ENCODE results near the gene SPDYE6. TPM values are rescaled to one million over a fixed set of nuclear protein-coding genes. Genes with fewer than 3 reads are reported as not detected.
"Not testable (repeated sequence)": the region's sequence is repeated elsewhere in the genome, so short reads cannot be mapped to it uniquely, and the experiment has no call there.

Gene SPDYE6
- total RNA-seq: not detected

GRCh38 chr7:102356344-102356743, at the start of gene SPDYE6:
Gene SPDYE6, minus strand, starts transcription at chr7:102356444. Its CDS starts 421 bp downstream, at chr7:102356023.
- H3K4me1 Mint-ChIP-seq (ENCODE audit: low read depth); H3K4me3 Mint-ChIP-seq; H3K27me3 Mint-ChIP-seq (ENCODE audit: low read depth); DNase-seq; H3K27ac Mint-ChIP-seq; H3K36me3 Mint-ChIP-seq (ENCODE audit: low read depth); H3K9me3 Mint-ChIP-seq; CTCF ChIA-PET; intact Hi-C loops (cut with micrococcal nuclease): not testable (repeated sequence)

- H3K4me3 Mint-ChIP-seq; H3K27ac Mint-ChIP-seq; H3K9me3 Mint-ChIP-seq; H3K27me3 Mint-ChIP-seq (ENCODE audit: low read depth); DNase-seq; H3K4me1 Mint-ChIP-seq (ENCODE audit: low read depth): not testable (repeated sequence)
- CTCF ChIA-PET: interaction anchor here (0.6 to 3.9 kb wide), 12 partner anchors 8 to 99 kb away, joined by 3 to 16 read pairs (median 7); partner anchors contain the start of gene PRKRIP1
- peaks cover 34% of the 10 kb centered on the region for H3K36me3 Mint-ChIP-seq (ENCODE audit: low read depth)
- intact Hi-C loops (cut with micrococcal nuclease): loop anchor here (1.0 kb wide), 2 partner anchors 45 to 59 kb away; partner anchors contain the start of genes ALKBH4 and LRWD1
These were observed 48.6 kb upstream of the SPDYE6 start for GRCh38 chr7:102404862-102405188.

GRCh38 chr7:102404005-102404861, 48.0 kb upstream of the SPDYE6 start:
- Mint-ChIP-seq H3K4me3 (no peak overlapping the region), H3K9me3 (no peaks in the 10 kb centered on the region)

GRCh38 chr7:102403563-102403962, 47.3 kb upstream of the SPDYE6 start:
- no peak overlapping the region for H3K27ac Mint-ChIP-seq
- no peaks in the 10 kb centered on the region for H3K27me3 Mint-ChIP-seq (ENCODE audit: low read depth)
- H3K36me3 Mint-ChIP-seq (ENCODE audit: low read depth): peaks cover 29% of the 10 kb centered on the region
- H3K9me3 Mint-ChIP-seq: no peaks in the 10 kb centered on the region
- peaks cover 4% of the 10 kb centered on the region for H3K4me1 Mint-ChIP-seq (ENCODE audit: low read depth)
- intact Hi-C loops (cut with micrococcal nuclease): no loop called here
- CTCF ChIA-PET: interaction anchor here (1.2 to 3.3 kb wide), 4 partner anchors 9 to 46 kb away, joined by 4 to 16 read pairs (median 8); no protein-coding TSS in a partner anchor
- H3K4me3 Mint-ChIP-seq: no peak overlapping the region
- no peak for DNase-seq

More at GRCh38 chr7:102404005-102404861, 48.0 kb upstream of the SPDYE6 start:
- H3K36me3 Mint-ChIP-seq (ENCODE audit: low read depth): peaks cover 32% of the 10 kb centered on the region
- CTCF ChIA-PET: interaction anchor here (0.6 to 3.9 kb wide), 13 partner anchors 8 to 76 kb away, joined by 3 to 16 read pairs (median 7); partner anchors contain the start of gene PRKRIP1
- peaks cover 4% of the 10 kb centered on the region for H3K4me1 Mint-ChIP-seq (ENCODE audit: low read depth)
- DNase-seq: peak; percentile 51
- intact Hi-C loops (cut with micrococcal nuclease): loop anchor here (1.0 kb wide), 2 partner anchors 46 to 60 kb away; partner anchors contain the start of genes ALKBH4 and LRWD1
- no peaks in the 10 kb centered on the region for H3K27me3 Mint-ChIP-seq (ENCODE audit: low read depth)
- H3K27ac Mint-ChIP-seq: no peak overlapping the region

- no peaks in the 10 kb centered on the region for H3K9me3 Mint-ChIP-seq
- H3K4me3 Mint-ChIP-seq: no peak overlapping the region
- peaks cover 22% of the 10 kb centered on the region for H3K36me3 Mint-ChIP-seq (ENCODE audit: low read depth)
- peaks cover 23% of the 10 kb centered on the region for H3K4me1 Mint-ChIP-seq (ENCODE audit: low read depth)
- no peak for DNase-seq
- intact Hi-C loops (cut with micrococcal nuclease): no loop called here
- CTCF ChIA-PET: interaction anchor here (1.3 kb wide), 1 partner anchor 15 kb away, joined by 3 read pairs; no protein-coding TSS in a partner anchor
- no peaks in the 10 kb centered on the region for H3K27me3 Mint-ChIP-seq (ENCODE audit: low read depth)
- peak overlapping the region; percentile 2 for H3K27ac Mint-ChIP-seq
These were observed 44.1 kb upstream of the SPDYE6 start for GRCh38 chr7:102400360-102400759.

GRCh38 chr7:102398543-102398942, 42.3 kb upstream of the SPDYE6 start:
- no peaks in the 10 kb centered on the region for H3K9me3 Mint-ChIP-seq
- CTCF ChIA-PET: interaction anchor here (0.6 to 1.4 kb wide), 3 partner anchors 40 to 68 kb away, joined by 3 to 5 read pairs (median 5); no protein-coding TSS in a partner anchor
- H3K27ac Mint-ChIP-seq: no peak overlapping the region
- intact Hi-C loops (cut with micrococcal nuclease): no loop called here
- peaks cover 16% of the 10 kb centered on the region for H3K36me3 Mint-ChIP-seq (ENCODE audit: low read depth)
- H3K27me3 Mint-ChIP-seq (ENCODE audit: low read depth): no peaks in the 10 kb centered on the region
- no peak overlapping the region for H3K4me3 Mint-ChIP-seq
- no peak for DNase-seq
- peaks cover 19% of the 10 kb centered on the region for H3K4me1 Mint-ChIP-seq (ENCODE audit: low read depth)

- peaks cover 19% of the 10 kb centered on the region for H3K4me1 Mint-ChIP-seq (ENCODE audit: low read depth)
- peaks cover 18% of the 10 kb centered on the region for H3K36me3 Mint-ChIP-seq (ENCODE audit: low read depth)
- peak overlapping the region; percentile 91 for H3K4me3 Mint-ChIP-seq
- no peaks in the 10 kb centered on the region for H3K9me3 Mint-ChIP-seq
- H3K27me3 Mint-ChIP-seq (ENCODE audit: low read depth): no peaks in the 10 kb centered on the region
- CTCF ChIA-PET: interaction anchor here (0.6 to 1.0 kb wide), 5 partner anchors 16 to 68 kb away, joined by 3 to 5 read pairs (median 3); partner anchors contain the start of genes ALKBH4 and LRWD1
- peak overlapping the region; percentile 88 for H3K27ac Mint-ChIP-seq
- intact Hi-C loops (cut with micrococcal nuclease): loop anchor here (1.0 to 2.0 kb wide), 5 partner anchors 30 to 112 kb away; partner anchors contain the start of genes ALKBH4 and LRWD1
- DNase-seq: no peak
These were observed 40.4 kb upstream of the SPDYE6 start for GRCh38 chr7:102396710-102397019.

GRCh38 chr7:102395873-102396709, 39.8 kb upstream of the SPDYE6 start, which contains the start of gene PRKRIP1:
Gene PRKRIP1, plus strand, starts transcription at chr7:102396363. Its CDS starts 49 bp downstream, at chr7:102396412.
- Mint-ChIP-seq H3K9me3 (no peaks in the 10 kb centered on the region), H3K27me3 (ENCODE audit: low read depth) (no peaks in the 10 kb centered on the region), H3K27ac (peak within 1 kb of the TSS; percentile 88), H3K4me1 (ENCODE audit: low read depth) (peaks cover 19% of the 10 kb centered on the region), H3K36me3 (ENCODE audit: low read depth) (peaks cover 17% of the 10 kb centered on the region), H3K4me3 (peak within 1 kb of the TSS; percentile 91)
- DNase-seq: peak; percentile 91
- CTCF ChIA-PET: interaction anchor here (0.6 to 1.4 kb wide), 7 partner anchors 9 to 117 kb away, joined by 3 to 7 read pairs (median 3); partner anchors contain the start of genes ALKBH4 and LRWD1
- intact Hi-C loops (cut with micrococcal nuclease): loop anchor here (1.0 to 2.0 kb wide), 5 partner anchors 30 to 112 kb away; partner anchors contain the start of genes ALKBH4 and LRWD1

GRCh38 chr7:102395592-102395872, 39.3 kb upstream of the SPDYE6 start:
- no peaks in the 10 kb centered on the region for H3K9me3 Mint-ChIP-seq
- H3K4me1 Mint-ChIP-seq (ENCODE audit: low read depth): peaks cover 19% of the 10 kb centered on the region
- H3K27me3 Mint-ChIP-seq (ENCODE audit: low read depth): no peaks in the 10 kb centered on the region
- peak overlapping the region; percentile 91 for H3K4me3 Mint-ChIP-seq
- CTCF ChIA-PET: interaction anchor here (0.8 to 1.4 kb wide), 4 partner anchors 9 to 117 kb away, joined by 3 to 7 read pairs (median 4); no protein-coding TSS in a partner anchor
- peaks cover 14% of the 10 kb centered on the region for H3K36me3 Mint-ChIP-seq (ENCODE audit: low read depth)
- peak overlapping the region; percentile 88 for H3K27ac Mint-ChIP-seq
- DNase-seq: no peak
- intact Hi-C loops (cut with micrococcal nuclease): no loop called here

GRCh38 chr7:102393467-102393866, 37.2 kb upstream of the SPDYE6 start:
- Mint-ChIP-seq H3K4me1 (ENCODE audit: low read depth) (peaks cover 19% of the 10 kb centered on the region), H3K4me3 (no peak overlapping the region), H3K27ac (no peak overlapping the region), H3K27me3 (ENCODE audit: low read depth) (no peaks in the 10 kb centered on the region), H3K9me3 (no peaks in the 10 kb centered on the region), H3K36me3 (ENCODE audit: low read depth) (peaks cover 9% of the 10 kb centered on the region)
- no peak for DNase-seq
- CTCF ChIA-PET: no interaction called here
- intact Hi-C loops (cut with micrococcal nuclease): no loop called here

- intact Hi-C loops (cut with micrococcal nuclease): no loop called here
- DNase-seq: no peak
- CTCF ChIA-PET: interaction anchor here (0.6 to 1.9 kb wide), 7 partner anchors 13 to 120 kb away, joined by 3 to 16 read pairs (median 5); no protein-coding TSS in a partner anchor
- no peaks in the 10 kb centered on the region for H3K27me3 Mint-ChIP-seq (ENCODE audit: low read depth)
- peaks cover 11% of the 10 kb centered on the region for H3K4me1 Mint-ChIP-seq (ENCODE audit: low read depth)
- H3K27ac Mint-ChIP-seq: no peak overlapping the region
- no peaks in the 10 kb centered on the region for H3K9me3 Mint-ChIP-seq
- H3K4me3 Mint-ChIP-seq: no peak overlapping the region
- H3K36me3 Mint-ChIP-seq (ENCODE audit: low read depth): peaks cover 7% of the 10 kb centered on the region
These were observed 36.1 kb upstream of the SPDYE6 start for GRCh38 chr7:102392330-102392729.

Measured in activated naive CD4-positive, alpha-beta T cell treated with anti-CD3 and anti-CD28 coated beads for 36 hours (primary cell).